Heart left ventricle (tissue), 13 donors: ENCODE results near the gene TPK1.

Experiments
- CTCF ChIP-seq, 12 donors: fragments of 200-600 bp; sonication (generic) in 4 of 12; IDR thresholded peaks; one replicate each; pipeline versions ENCODE4 v1.5.0 to v1.8.0; 2018 to 2022; ENCODE audit warnings: antibody characterized with exemption in 12 of 12, mild to moderate bottlenecking in 5 of 12
- POLR2A ChIP-seq, 2 donors: fragments of 450-650 bp; IDR thresholded peaks; one replicate each; pipeline ENCODE4 v1.6.1; 2017; ENCODE audit warnings: antibody characterized with exemption in 2 of 2, mild to moderate bottlenecking in 2 of 2, moderate library complexity in 2 of 2
- donor health status: ischemic (EF 13 %, LVEDD 7.1; RV severe dilation, severe dysfunction).
- donor health status: DM: no; HTN: yes; CAD: no.
- donor health status: DM: no; HTN: no; CAD: no.
- donor health status: ischemic (EF 25% LVEDD 6.9; RV normal size, moderate dysfunction).
- donor health status: ischemic (EF 25% LVEDD 5.7; RV mildly dilated, moderate dysfunction).
- donor health status: ischemic (EF 35%, LVEDD 5.7; RV mildly dilated, moderate dysfunction).
- donor health status: nonischemic (EF 11% LVEDD 7.7; RV severe dilation, severe dysfunction).
- donor health status: DM: yes; HTN: yes; CAD: no.
- donor health status: PGD.
- donor health status: ischemic (EF 29% LVEDD 5.4; RV normal size, mild dysfunction).
- donor health status: nonischemic (EF 23%, LVEDD 6.1; RV moderate dilation, normal function).

- TF ChIP-seq CTCF (IDR thresholded peaks at IDR 0.05): no peak
- no peak for TF ChIP-seq POLR2A (IDR thresholded peaks at IDR 0.05)
These were observed 23.2 kb downstream of the TPK1 start for GRCh38 chr7:144812379-144813283.
